GM19468 (cell line): ENCODE data around the gene SLC25A1.

Experiments
- ATAC-seq: cut with Tn5 transposase; IDR thresholded peaks from one replicate; pipeline ENCODE4 v1.9.1; 2021; ENCODE audit warnings: mild to moderate bottlenecking, moderate library complexity, moderate number of reproducible peaks; ENCODE audit not compliant: unreplicated experiment; ENCODE audit errors: extremely low read depth

Gene SLC25A1

GRCh38 chr22:19182472-19183157, 4.1 kb upstream of the SLC25A1 start:
- ATAC-seq: no peak

- ATAC-seq: no peak
Observed at GRCh38 chr22:19181786-19182471, 3.4 kb upstream of the SLC25A1 start.

GRCh38 chr22:19180740-19181410, 2.3 kb upstream of the SLC25A1 start:
- no peak for ATAC-seq

GRCh38 chr22:19180234-19180633, 1.7 kb upstream of the SLC25A1 start:
- no peak for ATAC-seq

- ATAC-seq: no peak
Observed at GRCh38 chr22:19179497-19180048, 1.0 kb upstream of the SLC25A1 start.

- ATAC-seq: no peak
Observed at GRCh38 chr22:19178065-19178656, 375 bp downstream of the SLC25A1 start.

- ATAC-seq: no peak
Observed at GRCh38 chr22:19177164-19178064, 1.1 kb downstream of the SLC25A1 start.

- ATAC-seq: no peak
Observed at GRCh38 chr22:19176732-19177131, 1.8 kb downstream of the SLC25A1 start.

- ATAC-seq: no peak
Observed at GRCh38 chr22:19176175-19176643, 2.3 kb downstream of the SLC25A1 start.

GRCh38 chr22:19175602-19176174, 2.8 kb downstream of the SLC25A1 start:
- ATAC-seq: no peak

GRCh38 chr22:19175026-19175601, 3.4 kb downstream of the SLC25A1 start:
- no peak for ATAC-seq

GRCh38 chr22:19174106-19175025, 4.2 kb downstream of the SLC25A1 start:
- ATAC-seq: no peak

GRCh38 chr22:19173047-19174035, 5.2 kb downstream of the SLC25A1 start:
- no peak for ATAC-seq

- ATAC-seq: no peak
Observed at GRCh38 chr22:19172213-19173046, 6.1 kb downstream of the SLC25A1 start.

- ATAC-seq: no peak
Observed at GRCh38 chr22:19169947-19170318, 8.6 kb downstream of the SLC25A1 start.
